Neural progenitor cell (in vitro differentiated cells): Measurements from ENCODE around the gene MN1. TPM values are rescaled to one million over a fixed set of nuclear protein-coding genes. Genes with fewer than 3 reads are reported as not detected.

ENCODE experiments used
- DNase-seq: peaks from one replicate; pipeline ENCODE4 v3.0.0-alpha.2; 2016; ENCODE audit warnings: low spot score
- H2AFZ ChIP-seq: fragments of 200-600 bp; sonication (generic); replicated peaks from 2 replicates; pipeline ENCODE4 v1.6.1; 2016; ENCODE audit warnings: antibody characterized with exemption
- H3F3A ChIP-seq: fragments of 200-600 bp; sonication (generic); 2 replicates; pipeline ENCODE4 v1.6.1; 2016; ENCODE audit warnings: antibody characterized with exemption, low read depth
- H3K27ac ChIP-seq: fragments of 200-600 bp; sonication (generic); 2 replicates; pipeline ENCODE4 v1.5.1; 2016; ENCODE audit warnings: mild to moderate bottlenecking
- H3K27me3 ChIP-seq: fragments of 200-600 bp; sonication (generic); 2 replicates; pipeline ENCODE4 v1.6.1; 2016; ENCODE audit warnings: mild to moderate bottlenecking, moderate library complexity
- H3K36me3 ChIP-seq: fragments of 200-600 bp; sonication (generic); 2 replicates; pipeline ENCODE4 v1.5.1; 2016
- H3K4me1 ChIP-seq: fragments of 200-600 bp; sonication (generic); 2 replicates; pipeline ENCODE4 v1.6.1; 2016; ENCODE audit warnings: mixed run types
- H3K4me2 ChIP-seq: fragments of 200-600 bp; sonication (generic); 2 replicates; pipeline ENCODE4 v1.6.1; 2016
- H3K4me3 ChIP-seq: fragments of 200-600 bp; sonication (generic); 2 replicates; pipeline ENCODE4 v1.5.1; 2016
- H3K79me2 ChIP-seq: fragments of 200-600 bp; sonication (generic); 2 replicates; pipeline ENCODE4 v1.6.1; 2016; ENCODE audit warnings: low read depth
- H3K9ac ChIP-seq: fragments of 200-600 bp; sonication (generic); 2 replicates; pipeline ENCODE4 v1.6.1; 2016
- H3K9me3 ChIP-seq: fragments of 200-600 bp; sonication (generic); 2 replicates; pipeline ENCODE4 v1.5.1; 2016; ENCODE audit warnings: low read depth
- H4K20me1 ChIP-seq: fragments of 200-600 bp; sonication (generic); 2 replicates; pipeline ENCODE4 v1.6.1; 2016; ENCODE audit warnings: low read depth
- H3K27ac Mint-ChIP-seq: 3 replicates; pipeline ENCODE4 v1.8.0; 2021; ENCODE audit warnings: mixed read lengths
- H3K27me3 Mint-ChIP-seq: 2 replicates; pipeline ENCODE4 v1.8.0; 2022; ENCODE audit warnings: low read depth, mild to moderate bottlenecking, inconsistent platforms, moderate library complexity, mixed read lengths; ENCODE audit not compliant: insufficient read depth
- H3K36me3 Mint-ChIP-seq: 3 replicates; pipeline ENCODE4 v1.8.0; 2021; ENCODE audit warnings: mixed read lengths
- H3K4me1 Mint-ChIP-seq: 3 replicates; pipeline ENCODE4 v1.8.0; 2021; ENCODE audit warnings: mixed read lengths
- H3K4me3 Mint-ChIP-seq: 3 replicates; pipeline ENCODE4 v1.8.0; 2021; ENCODE audit warnings: mild to moderate bottlenecking, moderate library complexity, mixed read lengths
- H3K9me3 Mint-ChIP-seq: 3 replicates; pipeline ENCODE4 v1.8.0; 2020; ENCODE audit warnings: mixed read lengths
- EZH2 ChIP-seq: fragments of 200-600 bp; sonication (generic); IDR thresholded peaks from 2 replicates; pipeline ENCODE4 v1.6.1; 2017; ENCODE audit warnings: antibody characterized with exemption, mild to moderate bottlenecking, moderate library complexity
- EZH2phosphoT487 ChIP-seq: fragments of 200-600 bp; sonication (generic); IDR thresholded peaks from 2 replicates; pipeline ENCODE4 v1.6.1; 2017; ENCODE audit warnings: antibody characterized with exemption
- total RNA-seq: library from RNA; depleted of rRNA; stranded (reverse); fragments of >200 nt; gene quantifications from 2 replicates; pipeline ENCODE4 v1.2.3, GENCODE V29; 2015; ENCODE audit warnings: low replicate concordance
- TF ChIP-seq, protein P1 (sequence below): fragments of 200-600 bp; sonication (generic); IDR thresholded peaks from 2 replicates; pipeline ENCODE4 v1.5.1; 2017; ENCODE audit warnings: antibody characterized with exemption, mild to moderate bottlenecking

MN1 gene
- total RNA-seq, 1 donor from 2014 or later = 13.3 TPM

DNA sequence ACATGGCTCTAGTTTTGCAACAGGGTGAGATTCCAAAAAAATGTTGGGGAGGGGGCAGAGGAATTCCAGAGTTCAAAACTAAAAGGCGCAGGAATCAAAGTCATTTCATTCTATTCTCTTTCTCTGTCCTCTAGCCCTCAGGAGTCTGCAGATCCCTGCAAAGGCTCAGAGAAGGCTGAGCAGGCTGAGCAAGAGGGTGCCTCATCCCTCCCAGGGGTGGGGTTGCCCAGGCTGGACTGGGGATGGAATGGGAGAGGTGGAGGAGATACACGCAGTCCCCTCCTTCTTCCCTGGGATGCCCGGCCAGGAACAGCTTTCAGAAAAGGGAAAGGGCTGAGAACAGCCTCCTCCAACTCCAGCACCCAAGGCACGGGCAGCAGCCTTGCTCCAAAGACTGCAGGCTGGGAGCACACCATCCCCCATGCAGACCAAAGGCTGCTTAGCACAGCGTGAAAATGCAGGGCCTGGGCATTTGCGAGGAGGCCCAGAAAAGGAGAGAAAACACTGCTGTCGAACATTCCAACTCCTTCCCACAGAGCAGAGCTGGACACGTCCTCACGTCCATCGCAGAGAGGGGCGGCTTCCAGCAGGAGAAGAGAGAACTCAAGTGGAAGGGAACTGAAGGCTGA lies 51.8 kb downstream of the MN1 start:
- Histone ChIP-seq H3K36me3 (no peaks in the 10 kb centered on the region), H4K20me1 (peaks cover 43% of the 10 kb centered on the region), H3F3A (peaks cover 50% of the 10 kb centered on the region), H2AFZ (no peak overlapping the region), H3K4me1 (peaks cover 32% of the 10 kb centered on the region), H3K9me3 (no peaks in the 10 kb centered on the region), H3K27ac (peak overlapping the region; percentile 61), H3K4me2 (peak overlapping the region; percentile 52), H3K79me2 (peaks cover 19% of the 10 kb centered on the region), H3K9ac (no peak overlapping the region), H3K27me3 (peaks cover 7% of the 10 kb centered on the region), H3K4me3 (no peak overlapping the region)
- DNase-seq = peak; percentile 69
- peak overlapping the region; percentile 62 for H3K4me3 Mint-ChIP-seq
- H3K27ac Mint-ChIP-seq = peak overlapping the region; percentile 94
- TF ChIP-seq EZH2 (no peak), EZH2phosphoT487 (no peak)
- TF ChIP-seq, protein P1, sequence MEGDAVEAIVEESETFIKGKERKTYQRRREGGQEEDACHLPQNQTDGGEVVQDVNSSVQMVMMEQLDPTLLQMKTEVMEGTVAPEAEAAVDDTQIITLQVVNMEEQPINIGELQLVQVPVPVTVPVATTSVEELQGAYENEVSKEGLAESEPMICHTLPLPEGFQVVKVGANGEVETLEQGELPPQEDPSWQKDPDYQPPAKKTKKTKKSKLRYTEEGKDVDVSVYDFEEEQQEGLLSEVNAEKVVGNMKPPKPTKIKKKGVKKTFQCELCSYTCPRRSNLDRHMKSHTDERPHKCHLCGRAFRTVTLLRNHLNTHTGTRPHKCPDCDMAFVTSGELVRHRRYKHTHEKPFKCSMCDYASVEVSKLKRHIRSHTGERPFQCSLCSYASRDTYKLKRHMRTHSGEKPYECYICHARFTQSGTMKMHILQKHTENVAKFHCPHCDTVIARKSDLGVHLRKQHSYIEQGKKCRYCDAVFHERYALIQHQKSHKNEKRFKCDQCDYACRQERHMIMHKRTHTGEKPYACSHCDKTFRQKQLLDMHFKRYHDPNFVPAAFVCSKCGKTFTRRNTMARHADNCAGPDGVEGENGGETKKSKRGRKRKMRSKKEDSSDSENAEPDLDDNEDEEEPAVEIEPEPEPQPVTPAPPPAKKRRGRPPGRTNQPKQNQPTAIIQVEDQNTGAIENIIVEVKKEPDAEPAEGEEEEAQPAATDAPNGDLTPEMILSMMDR = no peak
- no peaks in the 10 kb centered on the region for H3K9me3 Mint-ChIP-seq
- H3K4me1 Mint-ChIP-seq = peaks cover 60% of the 10 kb centered on the region
- H3K27me3 Mint-ChIP-seq = peaks cover 17% of the 10 kb centered on the region
- peaks cover 2% of the 10 kb centered on the region for H3K36me3 Mint-ChIP-seq

DNA sequence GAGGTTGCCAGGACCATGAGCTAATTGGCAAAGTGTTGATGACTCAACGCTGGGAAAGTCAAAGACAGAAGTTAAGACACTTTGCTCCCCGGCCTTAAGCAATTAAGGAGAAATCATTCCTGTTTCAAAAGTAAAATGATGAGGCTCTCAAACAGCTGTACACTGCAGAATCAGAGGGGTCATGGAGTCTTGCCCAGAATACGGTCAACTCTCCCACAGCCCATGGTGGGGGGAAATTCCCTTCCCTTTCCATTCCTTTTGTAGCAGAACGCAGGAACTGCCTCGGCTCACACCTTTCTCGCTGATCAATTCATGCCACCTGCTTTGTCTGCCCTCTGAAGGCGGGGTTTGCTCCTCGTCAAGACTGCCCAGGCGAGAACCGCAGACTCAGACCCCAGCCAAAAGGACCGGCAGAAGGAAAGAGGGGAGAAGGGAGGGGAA lies 52.8 kb downstream of the MN1 start:
- no peaks in the 10 kb centered on the region for H3K9me3 ChIP-seq
- peaks cover 58% of the 10 kb centered on the region for H3K4me1 Mint-ChIP-seq
- H3F3A ChIP-seq = peaks cover 50% of the 10 kb centered on the region
- no peak overlapping the region for H3K27ac ChIP-seq
- H3K4me3 Mint-ChIP-seq = peak overlapping the region; percentile 62
- peaks cover 36% of the 10 kb centered on the region for H3K4me1 ChIP-seq
- peak overlapping the region; percentile 7 for H3K27ac Mint-ChIP-seq
- H3K27me3 ChIP-seq = peaks cover 14% of the 10 kb centered on the region
- peak; percentile 66 for DNase-seq
- H4K20me1 ChIP-seq = peaks cover 38% of the 10 kb centered on the region
- H3K4me3 ChIP-seq = peak overlapping the region; percentile 6
- peaks cover 2% of the 10 kb centered on the region for H3K36me3 Mint-ChIP-seq
- no peaks in the 10 kb centered on the region for H3K36me3 ChIP-seq
- TF ChIP-seq EZH2 (no peak), EZH2phosphoT487 (no peak)
- TF ChIP-seq, protein P1 = no peak
- H2AFZ ChIP-seq = no peak overlapping the region
- H3K4me2 ChIP-seq = peak overlapping the region; percentile 52
- H3K9ac ChIP-seq = no peak overlapping the region
- H3K9me3 Mint-ChIP-seq = no peaks in the 10 kb centered on the region
- H3K79me2 ChIP-seq = peaks cover 15% of the 10 kb centered on the region
- peaks cover 14% of the 10 kb centered on the region for H3K27me3 Mint-ChIP-seq

DNA sequence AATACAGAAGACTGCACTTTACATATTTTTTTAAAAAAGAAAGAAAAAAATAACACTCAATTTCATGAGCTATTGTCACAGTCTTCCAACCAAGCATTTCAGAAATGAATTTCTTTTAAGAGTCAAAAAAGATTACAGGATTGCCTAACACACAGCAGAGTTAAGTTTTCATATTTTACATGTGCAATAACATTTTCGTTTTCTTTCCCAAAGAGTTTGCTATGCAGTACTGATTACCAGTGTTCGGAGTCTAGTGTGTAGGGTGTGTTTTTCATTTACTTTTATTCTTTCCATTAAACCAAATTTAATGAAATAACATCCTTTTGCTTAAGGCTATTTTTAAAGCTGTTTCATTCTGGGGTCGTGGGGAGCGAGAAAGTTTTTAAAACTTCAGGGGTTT lies 53.2 kb downstream of the MN1 start:
- H3K79me2 ChIP-seq = peaks cover 12% of the 10 kb centered on the region
- Mint-ChIP-seq H3K9me3 (no peaks in the 10 kb centered on the region), H3K36me3 (peaks cover 2% of the 10 kb centered on the region), H3K27ac (peak overlapping the region; percentile 7), H3K27me3 (peaks cover 14% of the 10 kb centered on the region), H3K4me3 (no peak overlapping the region), H3K4me1 (peaks cover 60% of the 10 kb centered on the region)
- DNase-seq = no peak
- no peaks in the 10 kb centered on the region for H3K36me3 ChIP-seq
- H3K9me3 ChIP-seq = no peaks in the 10 kb centered on the region
- H3K27ac ChIP-seq = no peak overlapping the region
- no peak overlapping the region for H2AFZ ChIP-seq
- no peak overlapping the region for H3K9ac ChIP-seq
- peak overlapping the region; percentile 52 for H3K4me2 ChIP-seq
- H3K4me3 ChIP-seq = no peak overlapping the region
- H3K27me3 ChIP-seq = peaks cover 18% of the 10 kb centered on the region
- peaks cover 50% of the 10 kb centered on the region for H3F3A ChIP-seq
- no peak for TF ChIP-seq EZH2
- no peak for TF ChIP-seq EZH2phosphoT487
- TF ChIP-seq, protein P1 = no peak
- peaks cover 40% of the 10 kb centered on the region for H3K4me1 ChIP-seq
- H4K20me1 ChIP-seq = peaks cover 34% of the 10 kb centered on the region
